Suprapubic skin (tissue), 4 donors: Measurements from ENCODE around the gene TMC4. TPM values are rescaled to one million over a fixed set of nuclear protein-coding genes. Genes with fewer than 3 reads are reported as not detected.

Experiments used
- DNase-seq, 2 donors: peaks; one replicate each; pipeline ENCODE4 v3.0.0-alpha.2; 2019; ENCODE audit warnings: low spot score in 2 of 2
- H3K27ac ChIP-seq: fragments of 200-600 bp; sonication (generic); one replicate; pipeline ENCODE4 v1.5.1; 2019
- H3K27me3 ChIP-seq: fragments of 200-600 bp; sonication (generic); one replicate; pipeline ENCODE4 v1.5.1; 2019
- H3K36me3 ChIP-seq: fragments of 200-600 bp; sonication (generic); one replicate; pipeline ENCODE4 v1.5.1; 2019
- H3K4me1 ChIP-seq: fragments of 200-600 bp; sonication (generic); one replicate; pipeline ENCODE4 v1.5.1; 2019
- H3K4me3 ChIP-seq: fragments of 200-600 bp; sonication (generic); one replicate; pipeline ENCODE4 v1.5.1; 2019; ENCODE audit warnings: mild to moderate bottlenecking
- H3K9me3 ChIP-seq: fragments of 200-600 bp; sonication (generic); one replicate; pipeline ENCODE4 v1.5.1; 2019
- CTCF ChIP-seq, 2 donors: fragments of 200-600 bp in 1 of 2; fragments of 450-650 bp in 1 of 2; sonication (generic) in 1 of 2; IDR thresholded peaks; one replicate each; pipeline ENCODE4 v1.5.1; 2016 to 2019; ENCODE audit warnings: antibody characterized with exemption in 2 of 2, mild to moderate bottlenecking in 1 of 2, moderate library complexity in 1 of 2
- EP300 ChIP-seq: sonication (generic); formaldehyde crosslinking; IDR thresholded peaks from one replicate; pipeline ENCODE4 v1.6.1; 2017; ENCODE audit warnings: antibody characterized with exemption
- POLR2A ChIP-seq, 2 donors: fragments of 450-650 bp; IDR thresholded peaks; one replicate each; pipeline ENCODE4 v1.6.1; 2017; ENCODE audit warnings: antibody characterized with exemption in 2 of 2, mild to moderate bottlenecking in 2 of 2, moderate library complexity in 2 of 2
- POLR2AphosphoS5 ChIP-seq, 3 donors: sonication (generic); formaldehyde crosslinking; IDR thresholded peaks; one replicate each; pipeline ENCODE4 v1.6.1; 2017; ENCODE audit warnings: antibody characterized with exemption in 3 of 3
- WGBS: methylation state at CpG from one replicate; pipeline ENCODE4 v1.1.5; 2018; 5-methylcytosine and 5-hydroxymethylcytosine counted together
- total RNA-seq, 4 donors: library from RNA; depleted of rRNA; stranded (reverse); fragments of >200 nt; gene quantifications; one replicate each; pipeline ENCODE4 v1.1.0, GENCODE V29; 2016

Gene TMC4
- total RNA-seq, 4 donors from 2014 or later: 3.4 to 22.8 (median 9.0) TPM

GRCh38 chr19:54124393-54124792 is 48.6 kb downstream of the TMC4 start:
- TF ChIP-seq CTCF (IDR thresholded peaks at IDR 0.05) (no peak), POLR2AphosphoS5 (IDR thresholded peaks at IDR 0.05) (no peak), EP300 (no peak), POLR2A (IDR thresholded peaks at IDR 0.05) (no peak)
- Histone ChIP-seq H3K27ac (no peak overlapping the region), H3K9me3 (no peaks in the 10 kb centered on the region), H3K4me1 (no peaks in the 10 kb centered on the region), H3K36me3 (peaks cover 99% of the 10 kb centered on the region), H3K4me3 (no peak overlapping the region), H3K27me3 (no peaks in the 10 kb centered on the region)
- no peak for DNase-seq
- WGBS: 90% methylated on average over 14 of the region's 19 CpGs

GRCh38 chr19:54123682-54124081 is 49.3 kb downstream of the TMC4 start:
- no peaks in the 10 kb centered on the region for H3K27me3 ChIP-seq
- H3K4me1 ChIP-seq: no peaks in the 10 kb centered on the region
- H3K9me3 ChIP-seq: no peaks in the 10 kb centered on the region
- WGBS: no CpG with 5 or more reads among the region's 17 CpGs
- peaks cover 99% of the 10 kb centered on the region for H3K36me3 ChIP-seq
- TF ChIP-seq POLR2A (IDR thresholded peaks at IDR 0.05) (no peak), CTCF (IDR thresholded peaks at IDR 0.05) (no peak), POLR2AphosphoS5 (IDR thresholded peaks at IDR 0.05) (no peak), EP300 (no peak)
- DNase-seq: peak in 1 of 2 donors; percentile 62
- H3K4me3 ChIP-seq: no peak overlapping the region
- no peak overlapping the region for H3K27ac ChIP-seq

- WGBS: 80% methylated on average over 10 of the region's 10 CpGs
- TF ChIP-seq CTCF (IDR thresholded peaks at IDR 0.05): no peak
Measured at GRCh38 chr19:54121259-54121658, 51.7 kb downstream of the TMC4 start.

GRCh38 chr19:54115109-54116063 is 57.6 kb downstream of the TMC4 start, which contains the start of the genes PRPF31 and TFPT:
PRPF31 (plus strand) TSS chr19:54115754; CDS start chr19:54118279, 2,525 bp downstream.
TFPT (minus strand) TSS chr19:54115657; CDS start chr19:54115269, 388 bp downstream.
- H3K4me3 ChIP-seq: peak within 1 kb of the TSS; percentile 75
- peak in 2 of 3 donors; percentile 95 to 99 for TF ChIP-seq POLR2AphosphoS5 (IDR thresholded peaks at IDR 0.05)
- peak in 1 of 2 donors; percentile 53 for TF ChIP-seq POLR2A (IDR thresholded peaks at IDR 0.05)
- TF ChIP-seq EP300: no peak
- no peak for TF ChIP-seq CTCF (IDR thresholded peaks at IDR 0.05)
- peak; percentile 98 to 99 for DNase-seq
- H3K27ac ChIP-seq: peak within 1 kb of the TSS; percentile 87
- WGBS: 1% methylated on average over 60 of the region's 60 CpGs
- peaks cover 25% of the 10 kb centered on the region for H3K4me1 ChIP-seq
- no peaks in the 10 kb centered on the region for H3K27me3 ChIP-seq
- no peaks in the 10 kb centered on the region for H3K9me3 ChIP-seq
- peaks cover 36% of the 10 kb centered on the region for H3K36me3 ChIP-seq

More at GRCh38 chr19:54121259-54121658, 51.7 kb downstream of the TMC4 start:
- Histone ChIP-seq H3K27me3 (no peaks in the 10 kb centered on the region), H3K27ac (no peak overlapping the region), H3K4me1 (peaks cover 9% of the 10 kb centered on the region), H3K4me3 (no peak overlapping the region), H3K9me3 (no peaks in the 10 kb centered on the region), H3K36me3 (peaks cover 83% of the 10 kb centered on the region)
- no peak for DNase-seq
